Lower leg skin (tissue), 3 donors: ENCODE data around the gene GRK2.

Experiments
- CTCF ChIP-seq, 3 donors: fragments of 450-650 bp; IDR thresholded peaks; one replicate each; pipeline ENCODE4 v1.5.1; 2016; ENCODE audit warnings: antibody characterized with exemption in 3 of 3, mild to moderate bottlenecking in 3 of 3, moderate library complexity in 2 of 3
- POLR2A ChIP-seq, 2 donors: fragments of 450-650 bp; IDR thresholded peaks; one replicate each; pipeline ENCODE4 v1.6.1; 2016 to 2017; ENCODE audit warnings: antibody characterized with exemption in 2 of 2, mild to moderate bottlenecking in 1 of 2, moderate library complexity in 1 of 2

- no peak for TF ChIP-seq CTCF (IDR thresholded peaks at IDR 0.05)
- TF ChIP-seq POLR2A (IDR thresholded peaks at IDR 0.05), result no peak
Measured at GRCh38 chr11:67261640-67261945, 4.7 kb upstream of the GRK2 start.
